BJ (cell line): ENCODE measurements around the gene PTCH2. TPM values are rescaled to one million over a fixed set of nuclear protein-coding genes. Genes with fewer than 3 reads are reported as not detected.
A peak's percentile ranks its signal among the peaks of the same experiment; 100 is the strongest.

Source experiments
- CTCF ChIA-PET: fragments of 350-600 bp; formaldehyde crosslinking; extraction: SDS; loops from one replicate; lab custom pipeline; 2021; ENCODE audit warnings: antibody characterized with exemption, inconsistent platforms; lab: Yijun Ruan, JAX
- POLR2A ChIA-PET: fragments of 300-600 bp; sonication (Branson Sonifier 250); formaldehyde crosslinking; extraction: SDS; loops from one replicate; lab custom pipeline; 2021; ENCODE audit warnings: antibody characterized with exemption; lab: Charles Lee
- DNase-seq: peaks from one replicate; pipeline ENCODE4 v3.0.0-alpha.2; 2011; ENCODE audit warnings: low read depth
- H3K27me3 ChIP-seq: 2 replicates; pipeline ENCODE4 v1.6.0; 2011; ENCODE audit warnings: low read length; ENCODE audit not compliant: control insufficient read depth, insufficient read depth
- H3K36me3 ChIP-seq: 2 replicates; pipeline ENCODE4 v1.5.1; 2011; ENCODE audit warnings: low read length; ENCODE audit not compliant: control insufficient read depth, insufficient read depth
- H3K4me3 ChIP-seq: 2 replicates; pipeline ENCODE4 v1.5.1; 2011; ENCODE audit warnings: low read depth, mild to moderate bottlenecking, control low read depth, low read length
- polyA plus RNA-seq: library from polyadenylated mRNA; depleted of rRNA; stranded (reverse); fragments of >200 nt; gene quantifications from 2 replicates; pipeline ENCODE4 v1.2.3, GENCODE V29; 2011
- TF ChIP-seq, protein P1 (sequence below): IDR thresholded peaks from 2 replicates; pipeline ENCODE4 v1.5.1; 2011; ENCODE audit warnings: low read depth, mild to moderate bottlenecking, control low read depth, inconsistent platforms, low read length, moderate library complexity; ENCODE audit not compliant: insufficient read depth

Gene PTCH2
- polyA plus RNA-seq, 1 experiment = 0.17 TPM

DNA sequence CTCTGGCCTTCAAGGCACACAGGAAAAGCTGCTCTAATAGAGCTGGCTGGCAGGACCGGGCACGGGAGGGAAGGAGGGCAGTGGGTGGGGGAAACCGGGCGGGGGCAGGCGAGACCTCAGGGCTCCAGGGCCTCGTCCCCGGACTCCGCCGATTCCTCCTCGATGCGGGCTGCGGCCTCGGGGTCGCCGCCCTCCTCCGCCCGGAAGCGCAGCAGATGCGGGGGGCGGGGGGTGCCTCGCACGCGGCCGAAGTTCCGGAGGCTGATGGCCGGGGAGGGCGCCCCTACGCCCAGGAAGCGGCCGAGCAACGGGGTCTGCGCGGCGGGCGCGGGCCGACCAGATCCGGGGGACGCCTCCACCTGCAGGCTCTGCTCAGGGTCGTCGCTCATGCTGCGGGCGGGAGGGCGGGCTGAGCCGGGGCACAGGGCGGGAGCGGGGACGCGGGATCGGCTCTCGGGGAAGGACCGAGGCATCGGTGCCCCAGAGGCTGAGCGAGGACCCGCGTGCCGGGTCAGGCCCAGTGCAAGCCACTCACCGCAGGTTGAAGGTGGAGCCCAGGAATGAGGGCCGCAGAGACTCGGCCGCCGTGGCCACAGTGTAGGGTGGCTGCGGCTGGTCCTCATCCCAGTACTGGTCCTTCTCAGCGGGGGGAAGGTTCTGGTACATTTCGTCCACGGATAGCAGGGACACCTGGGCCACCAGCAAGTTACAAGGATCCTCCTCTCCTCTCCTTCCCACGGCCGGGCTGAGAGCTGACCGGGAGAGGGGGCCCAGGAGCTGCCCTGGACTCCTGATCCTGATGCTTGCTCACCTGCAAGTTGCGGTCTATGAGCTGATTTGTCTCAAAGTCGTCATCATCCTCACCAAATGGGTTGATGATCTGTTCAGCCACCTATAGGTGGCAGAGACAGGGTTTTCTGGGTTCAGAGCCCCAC lies 58.7 kb downstream of the PTCH2 start:
- TF ChIP-seq, protein P1, sequence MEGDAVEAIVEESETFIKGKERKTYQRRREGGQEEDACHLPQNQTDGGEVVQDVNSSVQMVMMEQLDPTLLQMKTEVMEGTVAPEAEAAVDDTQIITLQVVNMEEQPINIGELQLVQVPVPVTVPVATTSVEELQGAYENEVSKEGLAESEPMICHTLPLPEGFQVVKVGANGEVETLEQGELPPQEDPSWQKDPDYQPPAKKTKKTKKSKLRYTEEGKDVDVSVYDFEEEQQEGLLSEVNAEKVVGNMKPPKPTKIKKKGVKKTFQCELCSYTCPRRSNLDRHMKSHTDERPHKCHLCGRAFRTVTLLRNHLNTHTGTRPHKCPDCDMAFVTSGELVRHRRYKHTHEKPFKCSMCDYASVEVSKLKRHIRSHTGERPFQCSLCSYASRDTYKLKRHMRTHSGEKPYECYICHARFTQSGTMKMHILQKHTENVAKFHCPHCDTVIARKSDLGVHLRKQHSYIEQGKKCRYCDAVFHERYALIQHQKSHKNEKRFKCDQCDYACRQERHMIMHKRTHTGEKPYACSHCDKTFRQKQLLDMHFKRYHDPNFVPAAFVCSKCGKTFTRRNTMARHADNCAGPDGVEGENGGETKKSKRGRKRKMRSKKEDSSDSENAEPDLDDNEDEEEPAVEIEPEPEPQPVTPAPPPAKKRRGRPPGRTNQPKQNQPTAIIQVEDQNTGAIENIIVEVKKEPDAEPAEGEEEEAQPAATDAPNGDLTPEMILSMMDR = 0 out of 2 replicates have a peak, but pooled peaks have one; percentile 11
- Histone ChIP-seq H3K4me3 (peak overlapping the region; percentile 24), H3K36me3 (peaks cover 9% of the 10 kb centered on the region), H3K27me3 (no peaks in the 10 kb centered on the region)
- no peak for DNase-seq
- ChIA-PET CTCF (interaction anchor here (0.7 to 3.4 kb wide), 11 partner anchors 8 to 230 kb away, joined by 3 to 10 read pairs (median 4); partner anchors contain the start of gene BTBD19), POLR2A (interaction anchor here (1.2 kb wide), 1 partner anchor 35 kb away, joined by 4 read pairs; no protein-coding TSS in a partner anchor)

DNA sequence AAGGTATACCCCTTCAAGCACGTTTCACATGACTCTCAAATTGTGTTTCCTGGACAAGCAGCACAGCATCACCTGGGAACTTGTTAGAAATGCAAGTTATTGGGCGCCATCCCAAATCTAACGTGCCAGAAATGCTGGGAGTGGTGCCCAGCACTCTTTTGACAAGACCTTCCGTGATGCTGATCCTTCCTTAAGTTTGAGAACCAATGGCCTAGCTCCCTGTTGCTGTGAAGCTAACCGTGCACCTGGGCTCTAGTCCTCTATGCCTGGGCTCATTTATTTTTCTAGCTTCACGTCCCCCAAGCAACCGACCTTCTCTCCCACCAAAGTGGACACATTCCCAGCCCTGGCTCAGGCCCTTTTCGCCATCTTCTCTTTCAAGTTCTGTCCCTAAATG lies 59.4 kb downstream of the PTCH2 start:
- TF ChIP-seq, protein P1 = no peak
- H3K27me3 ChIP-seq = no peaks in the 10 kb centered on the region
- peaks cover 11% of the 10 kb centered on the region for H3K36me3 ChIP-seq
- peak overlapping the region; percentile 24 for H3K4me3 ChIP-seq
- no peak for DNase-seq
- CTCF ChIA-PET = interaction anchor here (0.7 to 3.4 kb wide), 4 partner anchors 9 to 231 kb away, joined by 3 to 10 read pairs (median 5); no protein-coding TSS in a partner anchor
- POLR2A ChIA-PET = interaction anchor here (1.2 kb wide), 1 partner anchor 36 kb away, joined by 4 read pairs; no protein-coding TSS in a partner anchor

DNA sequence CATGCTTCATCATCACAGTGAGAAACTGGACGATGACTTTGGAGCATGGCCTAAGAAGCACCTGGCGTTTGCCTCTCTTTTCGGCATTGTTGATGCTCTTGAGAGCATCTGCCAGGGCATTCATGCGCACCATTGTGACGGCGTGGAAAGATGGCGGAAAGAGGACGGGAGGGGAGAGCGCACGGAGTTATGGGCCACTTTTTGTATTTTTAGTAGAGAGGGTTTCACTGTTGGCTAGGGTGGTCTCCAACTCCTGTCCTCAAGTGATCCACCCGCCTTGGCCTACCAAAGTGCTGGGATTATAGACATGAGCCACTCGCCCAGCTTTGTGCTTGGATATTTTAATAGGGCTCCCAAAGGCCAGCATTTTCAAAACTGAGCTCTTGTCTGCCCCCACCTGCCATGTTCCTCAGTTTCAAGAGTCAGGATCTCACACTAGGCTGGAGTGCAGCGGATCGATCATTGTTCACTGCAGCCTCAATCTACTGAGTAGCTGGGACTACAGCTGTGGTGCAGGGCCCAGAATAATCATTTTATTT lies 62.4 kb downstream of the PTCH2 start:
- Histone ChIP-seq H3K27me3 (no peaks in the 10 kb centered on the region), H3K4me3 (no peak overlapping the region), H3K36me3 (peaks cover 25% of the 10 kb centered on the region)
- TF ChIP-seq, protein P1 = no peak
- CTCF ChIA-PET = interaction anchor here (1.1 kb wide), 1 partner anchor 12 kb away, joined by 5 read pairs; no protein-coding TSS in a partner anchor
- POLR2A ChIA-PET = no interaction called here
- no peak for DNase-seq

DNA sequence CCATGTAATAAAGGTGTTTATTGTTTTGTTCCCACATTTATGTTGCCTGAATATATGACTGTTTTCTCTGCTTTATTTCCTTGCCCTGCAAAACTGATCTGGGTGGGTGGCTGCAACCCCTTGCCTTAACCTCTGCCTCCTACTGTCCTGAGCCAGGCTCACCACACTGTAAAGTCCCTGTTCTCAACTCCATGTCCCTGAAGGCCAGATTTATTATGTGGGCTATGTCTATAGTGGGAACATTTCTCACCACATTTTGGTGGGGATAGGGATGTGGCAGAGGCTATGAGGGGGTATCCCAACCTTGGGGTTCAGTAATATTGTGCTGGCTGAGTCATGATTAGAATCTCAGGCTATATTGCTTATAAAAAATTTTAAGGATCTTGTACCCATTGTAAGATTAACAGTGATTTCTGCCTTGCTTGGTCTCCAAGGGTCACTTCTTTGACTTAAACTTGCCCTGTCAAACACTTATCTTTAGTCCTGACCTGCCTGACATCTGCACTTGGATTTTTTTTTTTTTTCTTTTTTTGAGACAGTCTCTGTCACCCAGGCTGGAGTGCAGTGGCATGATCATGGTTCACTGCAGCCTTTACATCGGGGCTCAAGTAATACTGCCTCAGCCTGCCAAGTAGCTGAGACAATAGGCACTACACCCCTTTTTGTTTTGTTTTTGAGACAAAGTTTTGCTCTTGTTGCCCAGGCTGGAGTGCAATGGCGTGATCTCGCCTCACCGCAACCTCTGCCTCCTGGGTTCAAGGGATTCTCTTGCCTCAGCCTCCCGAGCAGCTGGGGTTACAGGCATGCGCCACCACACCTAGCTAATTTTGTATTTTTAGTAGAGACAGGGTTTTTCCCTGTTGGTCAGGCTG lies 64.1 kb downstream of the PTCH2 start:
- POLR2A ChIA-PET = no interaction called here
- Histone ChIP-seq H3K36me3 (peaks cover 25% of the 10 kb centered on the region), H3K4me3 (no peak overlapping the region), H3K27me3 (no peaks in the 10 kb centered on the region)
- CTCF ChIA-PET = interaction anchor here (1.0 kb wide), 1 partner anchor 8 kb away, joined by 4 read pairs; no protein-coding TSS in a partner anchor
- no peak for DNase-seq
- TF ChIP-seq, protein P1 = no peak
